Stimulated activated CD8-positive, alpha-beta memory T cell treated with anti-CD3 and anti-CD28 coated beads, Interleukin-12 subunit alpha, Interleukin-12 subunit beta, amount 100 ng/mL, for 24 hours (primary cell): ENCODE data around the gene PDS5B.
"Not testable (repeated sequence)": the region's sequence is repeated elsewhere in the genome, so short reads cannot be mapped to it uniquely, and the experiment has no call there.

Source experiments
- DNase-seq: peaks from one replicate; pipeline ENCODE4 v3.0.0-alpha.2; 2020; ENCODE audit errors: extremely low read depth

The PDS5B gene

GRCh38 chr13:32657309-32657708, 71.1 kb downstream of the PDS5B start:
- DNase-seq: no peak

- DNase-seq: no peak
Observed at GRCh38 chr13:32659736-32660135, 73.5 kb downstream of the PDS5B start.

GRCh38 chr13:32660227-32660626, 74.0 kb downstream of the PDS5B start:
- DNase-seq: no peak

- DNase-seq: no peak
Observed at GRCh38 chr13:32661685-32662084, 75.4 kb downstream of the PDS5B start.

- DNase-seq: no peak
Observed at GRCh38 chr13:32663660-32664059, 77.4 kb downstream of the PDS5B start.

- no peak for DNase-seq
Observed at GRCh38 chr13:32666990-32667571, 80.8 kb downstream of the PDS5B start.

GRCh38 chr13:32669030-32669646, 82.9 kb downstream of the PDS5B start:
- no peak for DNase-seq

GRCh38 chr13:32674503-32674902, 88.3 kb downstream of the PDS5B start:
- DNase-seq: no peak

GRCh38 chr13:32676242-32676641, 90.0 kb downstream of the PDS5B start:
- DNase-seq: no peak

- DNase-seq: no peak
Observed at GRCh38 chr13:32682130-32682529, 95.9 kb downstream of the PDS5B start.

- no peak for DNase-seq
Observed at GRCh38 chr13:32682740-32683139, 96.5 kb downstream of the PDS5B start.

GRCh38 chr13:32687275-32687674, 101.0 kb downstream of the PDS5B start:
- DNase-seq: no peak

- no peak for DNase-seq
Observed at GRCh38 chr13:32695602-32696250, 109.5 kb downstream of the PDS5B start.

- no peak for DNase-seq
Observed at GRCh38 chr13:32707471-32707870, 121.2 kb downstream of the PDS5B start.

- DNase-seq: no peak
Observed at GRCh38 chr13:32713397-32713796, 127.1 kb downstream of the PDS5B start.

- not testable (repeated sequence) for DNase-seq
Observed at GRCh38 chr13:32716201-32716600, 129.9 kb downstream of the PDS5B start.

GRCh38 chr13:32720026-32720425, 133.8 kb downstream of the PDS5B start:
- no peak for DNase-seq

GRCh38 chr13:32721131-32722034, 135.1 kb downstream of the PDS5B start:
- not testable (repeated sequence) for DNase-seq

- no peak for DNase-seq
Observed at GRCh38 chr13:32722340-32722739, 136.1 kb downstream of the PDS5B start.

GRCh38 chr13:32723987-32724386, 137.7 kb downstream of the PDS5B start:
- no peak for DNase-seq

- DNase-seq: no peak
Observed at GRCh38 chr13:32726374-32727037, 140.3 kb downstream of the PDS5B start.

GRCh38 chr13:32728327-32728726, 142.1 kb downstream of the PDS5B start:
- DNase-seq: no peak
